ENCODE measurements around the gene ASIC1. TPM values are rescaled to one million over a fixed set of nuclear protein-coding genes. Genes with fewer than 3 reads are reported as not detected.
A peak's percentile ranks its signal among the peaks of the same experiment; 100 is the strongest.

Gene ASIC1
- total and polyA plus RNA-seq, 2 of the 13 experiments (the other 11 are each of a cell fraction or from before 2014, with no cell fraction given), result 0.44 to 1.5 TPM

DNA sequence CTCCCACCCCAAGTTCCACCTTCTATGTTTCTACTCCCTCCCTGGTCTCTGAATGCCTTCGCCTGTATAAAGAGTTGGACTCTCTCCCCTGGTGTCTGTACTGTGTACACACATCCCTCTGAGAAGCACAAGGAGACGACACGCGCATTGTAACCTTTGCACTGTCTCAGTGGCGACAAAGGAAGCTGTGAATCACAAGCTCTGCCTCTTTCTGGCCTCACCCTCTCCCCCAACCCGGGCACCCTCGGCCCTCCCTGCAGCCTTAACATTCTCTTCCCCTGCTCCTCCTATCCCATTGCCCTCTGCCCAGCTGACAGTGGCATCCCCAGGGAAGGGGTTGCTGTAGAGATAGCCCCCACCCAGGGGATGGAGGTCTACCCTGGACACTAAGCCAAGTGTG is 25.2 kb downstream of the ASIC1 start (continued):
- TF ChIP-seq ZNF230 (CRISPR knock-in tag; IDR thresholded peaks at IDR 0.05) (no peak), ATF7-NPFF (CRISPR knock-in tag; IDR thresholded peaks at IDR 0.05; ENCODE audit: low read depth) (no peak), HNRNPLL (IDR thresholded peaks at IDR 0.05; ENCODE audit: low read depth, low read length, poor library complexity, severe bottlenecking) (no peak), SRSF4 (IDR thresholded peaks at IDR 0.05; ENCODE audit: low read depth, low read length, poor library complexity, severe bottlenecking) (no peak), NAIF1 (CRISPR knock-in tag; IDR thresholded peaks at IDR 0.05; ENCODE audit: borderline replicate concordance) (no peak), U2AF2 (IDR thresholded peaks at IDR 0.05; ENCODE audit: low read depth, low read length) (no peak), IKZF1 (IDR thresholded peaks at IDR 0.05) (no peak), ZNF136 (CRISPR knock-in tag; IDR thresholded peaks at IDR 0.05; ENCODE audit: low read depth) (no peak), RCOR2 (CRISPR knock-in tag; IDR thresholded peaks at IDR 0.05) (peak; percentile 60; the same call in 1 of the 2 replicates), PHF5A (CRISPR knock-in tag; IDR thresholded peaks at IDR 0.05; ENCODE audit: low read depth, unreplicated experiment) (no peak), ZZZ3 (CRISPR knock-in tag; IDR thresholded peaks at IDR 0.05; ENCODE audit: borderline replicate concordance) (no peak), TCF7 (IDR thresholded peaks at IDR 0.05; ENCODE audit: low read depth) (no peak), ZNF24 (IDR thresholded peaks at IDR 0.05) (no peak), FOXM1 (CRISPR knock-in tag; IDR thresholded peaks at IDR 0.05) (no peak), TBP (CRISPR knock-in tag; IDR thresholded peaks at IDR 0.05) (no peak), HNRNPH1 (optimal IDR thresholded peaks at IDR 0.05; ENCODE audit: low read depth, low read length) (no peak), ZNF317 (CRISPR knock-in tag; IDR thresholded peaks at IDR 0.05) (no peak)
- TF ChIP-seq, protein P1, sequence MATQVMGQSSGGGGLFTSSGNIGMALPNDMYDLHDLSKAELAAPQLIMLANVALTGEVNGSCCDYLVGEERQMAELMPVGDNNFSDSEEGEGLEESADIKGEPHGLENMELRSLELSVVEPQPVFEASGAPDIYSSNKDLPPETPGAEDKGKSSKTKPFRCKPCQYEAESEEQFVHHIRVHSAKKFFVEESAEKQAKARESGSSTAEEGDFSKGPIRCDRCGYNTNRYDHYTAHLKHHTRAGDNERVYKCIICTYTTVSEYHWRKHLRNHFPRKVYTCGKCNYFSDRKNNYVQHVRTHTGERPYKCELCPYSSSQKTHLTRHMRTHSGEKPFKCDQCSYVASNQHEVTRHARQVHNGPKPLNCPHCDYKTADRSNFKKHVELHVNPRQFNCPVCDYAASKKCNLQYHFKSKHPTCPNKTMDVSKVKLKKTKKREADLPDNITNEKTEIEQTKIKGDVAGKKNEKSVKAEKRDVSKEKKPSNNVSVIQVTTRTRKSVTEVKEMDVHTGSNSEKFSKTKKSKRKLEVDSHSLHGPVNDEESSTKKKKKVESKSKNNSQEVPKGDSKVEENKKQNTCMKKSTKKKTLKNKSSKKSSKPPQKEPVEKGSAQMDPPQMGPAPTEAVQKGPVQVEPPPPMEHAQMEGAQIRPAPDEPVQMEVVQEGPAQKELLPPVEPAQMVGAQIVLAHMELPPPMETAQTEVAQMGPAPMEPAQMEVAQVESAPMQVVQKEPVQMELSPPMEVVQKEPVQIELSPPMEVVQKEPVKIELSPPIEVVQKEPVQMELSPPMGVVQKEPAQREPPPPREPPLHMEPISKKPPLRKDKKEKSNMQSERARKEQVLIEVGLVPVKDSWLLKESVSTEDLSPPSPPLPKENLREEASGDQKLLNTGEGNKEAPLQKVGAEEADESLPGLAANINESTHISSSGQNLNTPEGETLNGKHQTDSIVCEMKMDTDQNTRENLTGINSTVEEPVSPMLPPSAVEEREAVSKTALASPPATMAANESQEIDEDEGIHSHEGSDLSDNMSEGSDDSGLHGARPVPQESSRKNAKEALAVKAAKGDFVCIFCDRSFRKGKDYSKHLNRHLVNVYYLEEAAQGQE (IDR thresholded peaks at IDR 0.05; ENCODE audit: borderline replicate concordance in 1 of 2, low read depth in 1 of 2, low read length in 2 of 2), result peak in 1 of 2 experiments; percentile 51; a peak in 1 of 4 replicates
- TF ChIP-seq, protein P2, sequence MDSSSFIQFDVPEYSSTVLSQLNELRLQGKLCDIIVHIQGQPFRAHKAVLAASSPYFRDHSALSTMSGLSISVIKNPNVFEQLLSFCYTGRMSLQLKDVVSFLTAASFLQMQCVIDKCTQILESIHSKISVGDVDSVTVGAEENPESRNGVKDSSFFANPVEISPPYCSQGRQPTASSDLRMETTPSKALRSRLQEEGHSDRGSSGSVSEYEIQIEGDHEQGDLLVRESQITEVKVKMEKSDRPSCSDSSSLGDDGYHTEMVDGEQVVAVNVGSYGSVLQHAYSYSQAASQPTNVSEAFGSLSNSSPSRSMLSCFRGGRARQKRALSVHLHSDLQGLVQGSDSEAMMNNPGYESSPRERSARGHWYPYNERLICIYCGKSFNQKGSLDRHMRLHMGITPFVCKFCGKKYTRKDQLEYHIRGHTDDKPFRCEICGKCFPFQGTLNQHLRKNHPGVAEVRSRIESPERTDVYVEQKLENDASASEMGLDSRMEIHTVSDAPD (CRISPR knock-in tag; IDR thresholded peaks at IDR 0.05), result no peak
- TF ChIP-seq, protein P3, sequence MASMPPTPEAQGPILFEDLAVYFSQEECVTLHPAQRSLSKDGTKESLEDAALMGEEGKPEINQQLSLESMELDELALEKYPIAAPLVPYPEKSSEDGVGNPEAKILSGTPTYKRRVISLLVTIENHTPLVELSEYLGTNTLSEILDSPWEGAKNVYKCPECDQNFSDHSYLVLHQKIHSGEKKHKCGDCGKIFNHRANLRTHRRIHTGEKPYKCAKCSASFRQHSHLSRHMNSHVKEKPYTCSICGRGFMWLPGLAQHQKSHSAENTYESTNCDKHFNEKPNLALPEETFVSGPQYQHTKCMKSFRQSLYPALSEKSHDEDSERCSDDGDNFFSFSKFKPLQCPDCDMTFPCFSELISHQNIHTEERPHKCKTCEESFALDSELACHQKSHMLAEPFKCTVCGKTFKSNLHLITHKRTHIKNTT (CRISPR knock-in tag; IDR thresholded peaks at IDR 0.05), result no peak
- TF ChIP-seq, protein P4, sequence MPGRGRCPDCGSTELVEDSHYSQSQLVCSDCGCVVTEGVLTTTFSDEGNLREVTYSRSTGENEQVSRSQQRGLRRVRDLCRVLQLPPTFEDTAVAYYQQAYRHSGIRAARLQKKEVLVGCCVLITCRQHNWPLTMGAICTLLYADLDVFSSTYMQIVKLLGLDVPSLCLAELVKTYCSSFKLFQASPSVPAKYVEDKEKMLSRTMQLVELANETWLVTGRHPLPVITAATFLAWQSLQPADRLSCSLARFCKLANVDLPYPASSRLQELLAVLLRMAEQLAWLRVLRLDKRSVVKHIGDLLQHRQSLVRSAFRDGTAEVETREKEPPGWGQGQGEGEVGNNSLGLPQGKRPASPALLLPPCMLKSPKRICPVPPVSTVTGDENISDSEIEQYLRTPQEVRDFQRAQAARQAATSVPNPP (CRISPR knock-in tag; IDR thresholded peaks at IDR 0.05), result no peak
- TF ChIP-seq, protein P5, sequence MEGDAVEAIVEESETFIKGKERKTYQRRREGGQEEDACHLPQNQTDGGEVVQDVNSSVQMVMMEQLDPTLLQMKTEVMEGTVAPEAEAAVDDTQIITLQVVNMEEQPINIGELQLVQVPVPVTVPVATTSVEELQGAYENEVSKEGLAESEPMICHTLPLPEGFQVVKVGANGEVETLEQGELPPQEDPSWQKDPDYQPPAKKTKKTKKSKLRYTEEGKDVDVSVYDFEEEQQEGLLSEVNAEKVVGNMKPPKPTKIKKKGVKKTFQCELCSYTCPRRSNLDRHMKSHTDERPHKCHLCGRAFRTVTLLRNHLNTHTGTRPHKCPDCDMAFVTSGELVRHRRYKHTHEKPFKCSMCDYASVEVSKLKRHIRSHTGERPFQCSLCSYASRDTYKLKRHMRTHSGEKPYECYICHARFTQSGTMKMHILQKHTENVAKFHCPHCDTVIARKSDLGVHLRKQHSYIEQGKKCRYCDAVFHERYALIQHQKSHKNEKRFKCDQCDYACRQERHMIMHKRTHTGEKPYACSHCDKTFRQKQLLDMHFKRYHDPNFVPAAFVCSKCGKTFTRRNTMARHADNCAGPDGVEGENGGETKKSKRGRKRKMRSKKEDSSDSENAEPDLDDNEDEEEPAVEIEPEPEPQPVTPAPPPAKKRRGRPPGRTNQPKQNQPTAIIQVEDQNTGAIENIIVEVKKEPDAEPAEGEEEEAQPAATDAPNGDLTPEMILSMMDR (CRISPR knock-in tag; IDR thresholded peaks at IDR 0.05), result peak; percentile 35

Measured in HepG2 (cell line).